GM04504 (cell line): ENCODE measurements around the gene KPNA2.
A peak's percentile ranks its signal among the peaks of the same experiment; 100 is the strongest.
"Not testable (repeated sequence)": the region's sequence is repeated elsewhere in the genome, so short reads cannot be mapped to it uniquely, and the experiment has no call there.

Experiments used
- DNase-seq: peaks from one replicate; pipeline ENCODE4 v3.0.0-alpha.2; 2012; ENCODE audit warnings: low read depth

The KPNA2 gene

GRCh38 chr17:68061512-68062313 is 26.2 kb downstream of the KPNA2 start:
- DNase-seq, result peak; percentile 17

DNA sequence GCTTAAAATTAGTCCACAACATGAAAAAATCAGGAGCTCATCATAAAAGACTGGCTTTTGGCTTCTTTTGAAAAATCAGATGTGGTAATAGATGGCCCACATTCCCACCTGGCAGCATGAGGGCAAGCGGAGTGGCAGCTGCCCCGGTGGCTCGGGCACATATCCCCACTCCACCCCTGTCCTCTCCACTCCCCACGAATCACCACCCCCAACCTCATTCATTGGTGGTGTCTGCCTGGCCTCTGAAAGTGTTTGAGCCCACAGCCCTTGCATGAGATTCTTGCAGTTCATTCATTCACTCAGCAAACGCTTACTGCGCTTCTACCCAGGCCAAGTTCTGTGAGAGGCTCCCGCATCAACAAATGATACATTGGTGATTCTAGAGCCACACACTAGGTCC is 29.8 kb downstream of the KPNA2 start:
- not testable (repeated sequence) for DNase-seq

GRCh38 chr17:68068512-68068911 is 33.0 kb downstream of the KPNA2 start:
- not testable (repeated sequence) for DNase-seq

DNA sequence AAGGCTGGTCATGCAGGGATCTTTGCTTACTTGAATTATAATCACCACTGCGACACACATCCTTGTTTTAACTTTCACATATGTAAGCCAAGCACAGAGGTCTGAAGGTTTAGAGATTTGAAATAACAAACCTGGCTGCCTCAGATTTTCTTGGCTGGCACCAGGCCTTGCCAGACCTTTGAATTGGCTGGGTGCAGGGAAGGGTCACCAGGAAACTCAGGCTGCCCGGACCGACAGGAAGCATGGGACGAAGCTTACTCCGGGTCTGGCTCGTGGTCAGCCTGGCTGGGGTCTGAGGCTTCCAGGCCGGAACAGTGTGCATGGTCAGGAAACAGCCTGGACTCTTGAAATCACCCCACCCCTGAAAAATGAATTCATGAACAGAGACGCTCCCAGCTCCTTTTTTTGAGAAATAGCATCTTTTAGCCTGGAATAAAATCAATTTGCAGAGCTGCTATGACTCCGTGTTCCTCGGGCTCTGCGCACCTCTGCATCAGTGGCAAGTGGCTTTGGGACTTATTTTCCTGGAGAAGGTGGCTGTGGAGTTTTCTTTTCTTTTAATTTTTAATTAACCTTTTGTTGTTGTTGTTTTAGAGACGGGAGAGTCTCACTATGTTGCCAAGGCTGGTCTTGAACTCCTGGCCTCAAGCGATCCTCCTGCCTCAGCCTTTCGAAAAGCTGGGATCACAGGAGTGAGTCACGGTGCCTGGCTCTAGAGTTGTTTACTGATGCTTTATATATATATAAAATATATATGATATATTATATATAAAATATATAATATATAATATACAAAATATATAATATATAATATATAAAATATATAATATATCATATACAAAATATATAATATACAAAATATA is 35.3 kb downstream of the KPNA2 start:
- DNase-seq, result not testable (repeated sequence)

DNA sequence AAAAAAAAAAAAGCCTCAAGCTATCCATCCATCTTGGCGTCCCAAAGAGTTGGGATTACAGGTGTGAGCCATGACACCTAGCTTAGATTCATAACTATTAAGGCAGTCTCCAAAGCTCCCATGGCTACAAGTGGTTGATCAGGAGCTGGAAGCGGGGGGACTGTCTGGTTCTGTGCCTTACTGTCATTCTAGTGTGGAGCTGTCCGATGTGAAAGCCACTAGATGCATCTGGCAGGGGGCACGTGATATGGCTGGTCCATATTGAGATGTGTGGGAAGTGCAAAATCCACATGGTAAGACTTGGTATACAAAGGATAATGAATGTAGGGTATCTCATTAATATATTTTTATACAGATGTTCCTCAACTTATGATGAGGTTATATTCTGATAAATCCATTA is 38.7 kb downstream of the KPNA2 start:
- no peak for DNase-seq

GRCh38 chr17:68075953-68076607 is 40.5 kb downstream of the KPNA2 start:
- DNase-seq, result not testable (repeated sequence)

GRCh38 chr17:68077498-68077897 is 42.0 kb downstream of the KPNA2 start:
- DNase-seq, result not testable (repeated sequence)

DNA sequence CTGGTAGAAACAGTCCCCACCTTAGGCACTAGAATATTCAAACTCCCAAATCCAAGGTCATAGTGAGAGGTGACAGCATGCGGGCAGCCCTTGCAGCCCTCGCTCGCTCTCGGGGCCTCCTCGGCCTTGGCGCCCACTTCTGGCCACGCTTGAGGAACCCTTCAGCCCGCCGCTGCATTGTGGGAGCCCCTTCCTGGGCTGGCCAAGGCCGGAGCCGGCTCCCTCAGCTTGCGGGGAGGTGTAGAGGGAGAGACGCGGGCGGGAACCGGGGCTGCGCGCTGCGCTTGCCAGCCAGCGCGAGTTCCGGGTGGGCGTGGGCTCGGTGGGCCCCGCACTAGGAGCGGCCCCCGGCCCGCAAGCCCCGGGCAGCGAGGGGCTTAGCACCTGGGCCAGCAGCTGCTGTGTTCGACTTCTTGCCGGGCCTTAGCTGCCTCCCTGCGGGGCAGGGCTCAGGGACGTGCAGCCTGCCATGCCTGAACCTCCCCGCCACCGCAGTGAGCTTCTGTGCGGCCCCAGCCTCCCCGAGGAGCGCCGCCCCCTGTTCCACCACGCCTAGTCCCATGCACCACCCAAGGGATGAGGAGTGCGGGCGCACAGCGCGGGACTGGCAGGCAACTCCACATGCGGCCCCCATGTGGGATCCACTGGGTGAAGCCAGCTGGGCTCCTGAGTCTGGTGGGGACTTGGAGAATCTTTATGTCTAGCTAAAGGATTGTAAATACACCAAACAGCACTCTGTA is 45.0 kb downstream of the KPNA2 start:
- DNase-seq, result no peak

DNA sequence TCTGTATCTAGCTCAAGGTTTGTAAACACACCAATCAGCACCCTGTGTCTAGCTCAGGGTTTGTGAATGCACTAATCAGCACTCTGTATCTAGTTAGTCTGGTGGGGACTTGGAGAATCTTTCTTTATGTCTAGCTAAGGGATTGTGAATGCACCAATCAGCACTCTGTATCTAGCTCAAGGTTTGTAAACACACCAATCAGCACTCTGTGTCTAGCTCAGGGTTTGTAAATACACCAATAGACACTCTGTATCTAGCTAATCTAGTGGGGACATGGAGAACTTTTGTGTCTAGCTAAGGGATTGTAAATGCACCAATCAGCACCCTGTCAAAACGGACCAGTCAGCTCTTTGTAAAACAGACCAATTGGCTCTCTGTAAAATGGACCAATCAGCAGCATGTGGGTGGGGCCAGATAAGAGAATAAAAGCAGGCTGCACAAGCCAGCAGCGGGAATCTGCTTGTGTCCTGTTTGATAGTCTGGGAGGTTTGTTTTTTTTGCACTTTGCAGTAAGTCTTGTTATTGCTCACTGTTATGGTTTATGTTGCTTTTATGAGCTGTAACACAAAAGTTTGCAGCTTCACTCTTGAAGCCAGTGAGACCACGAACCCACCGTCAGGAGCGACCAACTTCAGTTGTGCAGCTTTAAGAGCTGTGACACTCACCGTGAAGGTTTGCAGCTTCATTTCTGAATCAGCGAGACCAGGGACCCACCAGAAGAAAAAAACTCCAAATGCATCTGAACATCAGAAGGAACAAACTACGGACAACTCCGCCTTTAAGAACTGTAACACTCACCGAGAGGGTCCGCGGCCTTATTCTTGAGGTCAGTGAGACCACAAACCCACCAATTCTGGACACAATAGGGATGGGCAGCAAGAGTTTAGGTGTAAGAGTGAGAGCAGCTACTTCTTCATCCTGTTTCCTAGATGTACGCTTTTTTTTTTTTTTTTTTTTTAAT is 46.0 kb downstream of the KPNA2 start:
- not testable (repeated sequence) for DNase-seq

- DNase-seq, result no peak
These were observed 50.3 kb downstream of the KPNA2 start for GRCh38 chr17:68085771-68086381.

- not testable (repeated sequence) for DNase-seq
These were observed 51.1 kb downstream of the KPNA2 start for GRCh38 chr17:68086666-68087065.

DNA sequence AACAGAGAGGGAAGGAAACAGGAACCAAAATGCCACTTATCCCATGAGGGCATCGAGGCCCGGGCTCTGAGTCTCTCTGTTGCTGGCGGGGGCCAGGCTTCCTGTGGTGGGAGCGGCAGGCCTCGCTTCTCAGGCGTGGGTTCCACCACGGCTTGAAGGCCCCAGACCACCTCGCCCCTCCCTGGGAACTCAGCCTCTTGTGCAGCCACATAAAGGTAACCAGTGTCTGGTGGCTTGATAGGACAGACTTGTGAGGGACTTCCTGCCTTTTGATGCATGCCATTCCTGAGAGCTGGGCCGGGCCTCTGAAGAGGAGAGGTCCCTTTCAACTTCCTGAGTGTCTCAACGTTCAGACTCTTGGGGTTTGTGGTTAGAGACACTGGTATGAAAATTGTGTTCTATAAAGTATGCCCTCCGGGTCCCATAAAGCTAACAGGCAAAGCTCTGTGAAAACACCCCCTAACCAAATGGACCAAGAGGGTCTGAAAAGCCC is 51.6 kb downstream of the KPNA2 start:
- DNase-seq, result not testable (repeated sequence)

GRCh38 chr17:68087851-68088250 is 52.3 kb downstream of the KPNA2 start:
- DNase-seq, result no peak

GRCh38 chr17:68089881-68090280 is 54.3 kb downstream of the KPNA2 start:
- no peak for DNase-seq

DNA sequence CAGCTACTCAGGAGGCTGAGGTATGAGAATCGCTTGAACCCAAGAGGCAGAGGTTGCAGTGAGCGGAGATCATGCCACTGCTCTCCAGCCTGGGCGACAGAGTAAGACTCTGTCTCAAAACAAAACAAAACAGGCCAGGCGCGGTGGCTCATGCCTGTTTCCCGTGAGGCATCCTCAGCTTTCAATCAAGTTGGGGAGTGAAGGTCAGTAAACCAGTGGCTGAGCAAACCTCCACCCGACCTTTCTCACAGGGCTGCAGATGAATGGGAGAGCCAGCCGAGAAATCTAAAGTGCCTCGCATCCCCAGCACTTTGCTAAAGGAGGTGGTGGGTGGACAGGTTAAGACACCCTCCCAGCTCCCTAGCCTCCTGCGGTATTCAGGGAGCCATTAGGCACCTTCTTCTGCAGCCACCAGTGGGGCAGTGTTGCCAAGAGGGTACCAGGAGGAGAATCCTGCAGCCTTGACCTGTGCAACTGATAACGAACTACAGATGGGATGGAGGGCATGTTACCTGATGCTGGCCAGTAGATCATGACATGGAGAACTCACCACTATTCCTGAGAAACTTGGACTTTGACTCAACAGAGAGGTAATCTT is 59.0 kb downstream of the KPNA2 start:
- DNase-seq, result no peak

- DNase-seq, result no peak
These were observed 59.8 kb downstream of the KPNA2 start for GRCh38 chr17:68095205-68095811.

DNA sequence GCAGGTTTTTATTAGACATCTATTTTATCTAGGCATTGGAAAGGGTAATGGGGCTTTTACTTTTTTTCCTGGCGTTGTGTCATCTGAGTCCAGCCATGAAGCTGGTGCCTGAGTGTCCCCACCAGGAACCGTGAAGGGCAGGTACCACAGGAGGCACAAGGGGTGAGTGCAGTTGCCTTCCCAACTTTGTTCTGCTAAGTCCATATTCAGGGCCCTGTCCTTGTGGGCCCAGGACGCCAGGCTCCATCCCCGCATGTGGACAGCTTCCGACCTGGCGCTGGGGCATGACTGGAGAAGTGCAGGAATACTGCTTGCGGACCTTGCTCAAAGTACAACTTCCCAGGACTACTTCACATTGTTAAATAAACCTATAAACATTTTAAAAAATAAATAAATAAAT is 60.6 kb downstream of the KPNA2 start:
- no peak for DNase-seq
